Adrenal gland (tissue), 5 donors: ENCODE data around the gene PRKCE.

Experiments used
- POLR2A ChIP-seq, 2 donors: fragments of 450-650 bp; IDR thresholded peaks; one replicate each; pipeline ENCODE4 v1.6.1; 2017; ENCODE audit warnings: antibody characterized with exemption in 2 of 2, mild to moderate bottlenecking in 2 of 2, moderate library complexity in 1 of 2
- TF ChIP-seq, protein P1 (sequence below), 6 experiments: fragments of 450-650 bp in 4 of 6; fragments of 200-600 bp in 2 of 6; sonication (generic) in 1 of 6; IDR thresholded peaks; 1 replicate in 5 of 6; 2 replicates in 1 of 6; pipeline versions ENCODE4 v1.5.1 to v1.8.0; 2016 to 2021; ENCODE audit warnings: antibody characterized with exemption in 6 of 6, mild to moderate bottlenecking in 2 of 6, moderate library complexity in 1 of 6
- donor health status: DM: no; HTN: no; CAD: no.

DNA sequence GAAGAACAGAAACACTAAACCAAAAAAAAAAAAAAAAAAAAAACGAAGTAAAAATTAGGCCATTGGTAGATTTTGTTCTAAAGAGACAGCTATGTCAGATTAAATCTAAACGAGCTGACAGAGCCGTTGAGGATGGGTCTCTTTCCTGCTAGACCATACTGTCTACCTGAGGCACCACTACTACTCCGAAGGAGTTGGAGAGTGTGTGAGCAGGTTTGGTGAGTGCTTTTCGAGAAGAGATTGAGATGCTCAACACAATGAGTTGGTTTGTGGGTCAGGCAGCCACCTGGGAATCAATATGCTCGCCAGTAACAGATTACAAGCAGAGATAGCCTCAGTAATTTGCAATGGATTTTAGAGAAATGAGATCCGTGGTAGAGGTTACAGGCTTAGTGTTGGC is 364.2 kb downstream of the PRKCE start:
- no peak for TF ChIP-seq POLR2A (IDR thresholded peaks at IDR 0.05)
- TF ChIP-seq, protein P1, sequence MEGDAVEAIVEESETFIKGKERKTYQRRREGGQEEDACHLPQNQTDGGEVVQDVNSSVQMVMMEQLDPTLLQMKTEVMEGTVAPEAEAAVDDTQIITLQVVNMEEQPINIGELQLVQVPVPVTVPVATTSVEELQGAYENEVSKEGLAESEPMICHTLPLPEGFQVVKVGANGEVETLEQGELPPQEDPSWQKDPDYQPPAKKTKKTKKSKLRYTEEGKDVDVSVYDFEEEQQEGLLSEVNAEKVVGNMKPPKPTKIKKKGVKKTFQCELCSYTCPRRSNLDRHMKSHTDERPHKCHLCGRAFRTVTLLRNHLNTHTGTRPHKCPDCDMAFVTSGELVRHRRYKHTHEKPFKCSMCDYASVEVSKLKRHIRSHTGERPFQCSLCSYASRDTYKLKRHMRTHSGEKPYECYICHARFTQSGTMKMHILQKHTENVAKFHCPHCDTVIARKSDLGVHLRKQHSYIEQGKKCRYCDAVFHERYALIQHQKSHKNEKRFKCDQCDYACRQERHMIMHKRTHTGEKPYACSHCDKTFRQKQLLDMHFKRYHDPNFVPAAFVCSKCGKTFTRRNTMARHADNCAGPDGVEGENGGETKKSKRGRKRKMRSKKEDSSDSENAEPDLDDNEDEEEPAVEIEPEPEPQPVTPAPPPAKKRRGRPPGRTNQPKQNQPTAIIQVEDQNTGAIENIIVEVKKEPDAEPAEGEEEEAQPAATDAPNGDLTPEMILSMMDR (IDR thresholded peaks at IDR 0.05), result no peak
